HG02610 (cell line): ENCODE measurements around the gene ZFYVE21.

Source experiments
- ATAC-seq: cut with Tn5 transposase; IDR thresholded peaks from one replicate; pipeline ENCODE4 v1.9.1; 2021; ENCODE audit warnings: mild to moderate bottlenecking, moderate library complexity; ENCODE audit not compliant: unreplicated experiment

ZFYVE21 gene

DNA sequence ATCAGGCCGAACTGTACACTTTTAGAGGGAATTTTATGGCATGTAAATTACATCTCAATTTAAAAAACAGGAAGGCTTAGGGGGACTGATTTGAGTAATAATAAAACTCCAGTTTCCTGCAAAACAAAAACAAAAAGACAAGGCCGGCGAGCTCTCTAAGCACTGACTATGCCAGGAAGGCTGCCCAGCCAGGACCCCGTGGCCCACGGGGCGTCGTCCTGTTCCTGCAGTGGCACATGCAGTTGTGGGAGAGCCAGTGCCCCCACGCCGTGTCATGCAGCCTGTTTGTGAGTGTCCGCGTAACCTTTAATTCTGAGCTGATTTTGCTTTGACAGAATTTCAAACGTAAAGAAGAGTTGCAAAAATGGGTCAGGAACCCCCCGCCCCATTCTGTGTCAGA lies 10.9 kb upstream of the ZFYVE21 start:
- ATAC-seq: no peak

DNA sequence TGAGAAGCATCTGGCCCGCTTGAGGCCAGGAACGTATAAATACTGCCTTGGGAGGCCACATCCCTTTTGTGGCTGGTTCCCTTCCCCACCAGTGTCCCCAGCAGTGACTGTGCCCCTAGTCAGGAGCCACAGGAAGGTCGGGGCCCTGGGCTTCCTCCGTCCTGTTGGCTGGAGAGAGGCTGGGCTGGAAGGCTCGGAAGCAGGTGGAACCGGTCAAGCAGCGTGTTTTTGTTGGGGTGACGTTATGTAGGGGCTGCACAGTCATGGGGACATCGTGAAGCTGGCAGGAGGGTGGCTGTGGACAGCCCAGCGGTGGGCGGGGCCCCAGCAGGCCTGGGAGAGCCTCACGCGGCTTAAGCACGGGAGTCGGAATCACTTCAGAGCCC lies 10.5 kb upstream of the ZFYVE21 start:
- no peak for ATAC-seq

DNA sequence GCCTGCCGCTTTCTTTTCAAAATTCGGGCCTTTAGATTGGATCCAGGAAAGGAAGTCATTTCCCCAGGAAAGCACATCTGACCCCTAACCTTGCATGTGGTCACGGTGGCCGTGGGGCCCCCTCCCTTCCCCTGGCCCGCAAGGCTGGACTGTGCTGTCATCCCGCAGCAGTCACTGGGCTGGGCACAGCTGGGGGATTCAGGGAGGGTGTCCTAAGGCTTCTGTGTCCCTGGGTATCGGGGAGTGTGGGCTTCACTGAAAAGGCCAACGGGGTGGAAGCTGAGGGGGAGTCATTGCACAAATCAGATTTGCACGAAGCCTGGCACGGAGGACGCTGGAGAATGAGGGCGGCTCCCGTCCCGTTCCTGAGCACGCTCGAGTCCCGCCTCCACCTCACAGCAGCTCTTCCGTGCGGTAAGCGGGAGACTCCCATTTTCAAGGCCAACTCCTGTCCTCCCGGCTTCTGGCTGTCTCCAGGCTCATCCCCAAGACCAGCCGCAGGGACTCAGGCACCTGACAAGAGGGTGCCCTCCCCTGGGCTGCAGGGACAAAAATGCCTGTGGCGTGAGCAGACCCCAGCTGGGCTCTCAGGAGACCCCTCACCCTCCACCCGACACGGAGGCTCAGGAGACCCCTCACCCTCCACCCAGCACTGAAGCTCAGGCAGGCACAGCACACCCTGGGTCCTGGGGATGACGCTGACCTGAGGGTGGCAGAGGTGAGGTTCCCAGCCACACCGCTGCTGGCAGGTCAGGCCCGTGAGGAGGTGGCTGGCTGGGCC lies 9.9 kb upstream of the ZFYVE21 start:
- no peak for ATAC-seq

DNA sequence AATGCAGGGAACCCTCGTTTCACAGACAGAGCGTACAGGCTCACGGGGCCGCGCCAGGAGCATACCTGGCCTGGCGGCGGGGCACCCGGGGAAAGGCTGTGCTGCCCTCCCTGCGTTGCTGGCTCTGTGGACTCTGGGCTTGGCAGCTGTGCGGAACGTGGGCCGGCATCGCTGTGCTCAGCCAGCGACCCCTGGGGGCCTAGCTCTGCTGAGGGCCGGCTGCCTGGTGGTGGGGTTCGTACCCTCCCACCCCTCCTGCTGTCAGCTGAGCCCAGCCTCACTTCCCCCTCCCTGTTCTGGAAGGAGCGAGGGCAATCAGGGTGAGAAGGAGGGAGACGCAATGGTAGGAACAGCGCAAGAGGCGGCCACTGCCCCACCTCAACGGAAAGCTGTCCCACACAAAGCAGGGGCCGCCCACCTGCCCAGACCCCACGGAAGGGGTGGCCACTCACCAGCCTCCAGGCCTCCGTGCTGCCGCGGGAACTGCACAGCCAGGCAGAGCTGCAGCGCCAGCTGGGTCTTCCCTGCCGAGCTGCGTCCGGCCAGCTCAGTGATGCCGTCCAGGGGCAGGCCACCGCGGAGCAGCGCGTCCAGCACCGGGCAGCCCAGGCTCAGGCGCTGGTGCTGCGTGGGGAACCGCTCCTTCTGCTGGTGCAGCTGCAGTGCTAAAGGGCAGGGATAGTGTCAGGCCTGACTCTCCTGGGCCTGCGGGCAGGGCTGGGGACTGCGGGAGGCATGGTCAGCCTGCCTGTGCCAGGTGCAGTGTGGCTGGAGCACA lies 8.9 kb upstream of the ZFYVE21 start:
- no peak for ATAC-seq

DNA sequence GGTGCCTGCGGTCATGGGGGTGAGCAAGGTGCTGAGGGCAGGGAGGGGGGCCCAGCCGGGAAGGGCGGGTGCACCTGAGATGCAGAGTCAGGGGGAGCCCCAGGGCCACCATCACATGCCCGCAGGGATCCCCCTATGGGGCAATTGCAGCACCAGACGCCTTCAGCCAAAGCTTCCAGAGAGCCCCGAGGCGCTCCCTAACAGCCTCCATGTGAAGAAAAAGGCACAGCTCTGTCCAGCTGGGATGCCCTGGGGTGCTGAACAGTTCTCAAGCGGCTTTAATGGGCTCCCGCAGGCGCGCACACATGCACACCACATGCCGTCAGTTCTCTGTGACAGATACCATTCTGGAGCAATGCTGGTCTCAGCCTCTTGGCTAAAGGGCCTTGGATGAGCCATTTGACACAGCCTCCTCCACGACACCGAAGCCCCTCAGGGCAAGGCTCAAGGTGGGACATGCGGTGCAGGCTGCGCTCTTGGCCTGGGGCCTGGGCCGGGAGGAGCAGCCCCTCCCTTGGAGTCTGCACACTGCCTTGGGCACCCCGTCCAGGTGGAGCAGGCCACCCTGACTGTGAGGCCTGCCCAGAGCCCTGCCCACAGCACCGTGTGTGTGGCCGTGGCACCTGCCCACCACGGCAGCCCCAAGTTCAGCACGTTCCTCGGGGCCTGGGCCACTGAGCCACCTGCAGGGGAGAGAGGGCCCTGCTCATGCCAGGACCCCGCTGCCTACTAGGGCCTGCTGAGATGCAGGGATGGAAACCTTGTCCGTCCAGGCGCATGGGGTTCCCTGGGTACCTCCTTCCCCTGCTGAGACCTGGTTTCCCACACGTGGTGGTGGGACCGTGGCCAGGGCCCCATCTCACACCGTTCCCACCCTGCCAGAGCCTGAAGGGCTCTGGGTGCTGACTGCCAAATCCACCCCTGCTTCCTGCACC lies 8.0 kb upstream of the ZFYVE21 start:
- no peak for ATAC-seq

DNA sequence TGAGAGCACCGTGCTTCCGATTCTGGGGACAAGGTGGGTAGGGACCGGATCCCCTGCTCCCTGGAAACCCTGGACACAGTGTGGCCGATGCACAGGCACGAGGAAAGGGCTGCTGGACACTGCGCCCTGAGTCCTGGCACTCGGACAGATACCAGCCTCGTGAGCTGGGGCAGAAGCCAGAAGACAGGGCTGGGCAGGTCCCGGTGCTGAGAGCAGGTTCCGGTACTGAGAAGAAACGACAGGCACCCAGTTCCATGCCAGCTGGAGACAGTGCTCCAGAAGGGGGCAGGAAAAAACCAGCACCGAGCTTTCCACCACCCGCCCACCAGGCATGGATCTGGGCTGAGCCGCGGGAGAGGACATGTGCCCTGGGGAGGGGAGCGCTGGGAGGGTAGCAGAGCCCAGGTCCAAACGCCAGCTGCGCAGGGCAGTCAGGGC lies 6.8 kb upstream of the ZFYVE21 start:
- ATAC-seq: no peak

DNA sequence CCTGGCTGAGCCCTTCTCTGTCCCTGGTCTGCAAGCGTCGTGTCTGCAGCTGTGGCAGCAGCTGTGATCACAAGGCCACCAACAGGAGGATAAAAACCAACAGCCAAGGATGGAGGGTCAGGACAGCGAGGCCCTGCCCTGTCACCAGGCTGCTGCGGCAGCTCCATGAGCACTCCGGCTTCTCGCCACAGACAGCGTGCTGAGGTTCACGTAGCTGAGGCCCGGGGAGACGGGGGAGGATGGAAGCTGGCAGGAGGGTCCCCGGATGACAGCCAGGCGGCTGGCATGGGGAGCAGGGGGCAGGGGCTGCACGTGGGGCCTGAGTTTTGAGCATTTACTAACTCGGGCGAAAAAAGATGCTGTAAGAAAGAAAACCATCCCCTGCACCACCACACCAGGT lies 5.8 kb upstream of the ZFYVE21 start:
- no peak for ATAC-seq

DNA sequence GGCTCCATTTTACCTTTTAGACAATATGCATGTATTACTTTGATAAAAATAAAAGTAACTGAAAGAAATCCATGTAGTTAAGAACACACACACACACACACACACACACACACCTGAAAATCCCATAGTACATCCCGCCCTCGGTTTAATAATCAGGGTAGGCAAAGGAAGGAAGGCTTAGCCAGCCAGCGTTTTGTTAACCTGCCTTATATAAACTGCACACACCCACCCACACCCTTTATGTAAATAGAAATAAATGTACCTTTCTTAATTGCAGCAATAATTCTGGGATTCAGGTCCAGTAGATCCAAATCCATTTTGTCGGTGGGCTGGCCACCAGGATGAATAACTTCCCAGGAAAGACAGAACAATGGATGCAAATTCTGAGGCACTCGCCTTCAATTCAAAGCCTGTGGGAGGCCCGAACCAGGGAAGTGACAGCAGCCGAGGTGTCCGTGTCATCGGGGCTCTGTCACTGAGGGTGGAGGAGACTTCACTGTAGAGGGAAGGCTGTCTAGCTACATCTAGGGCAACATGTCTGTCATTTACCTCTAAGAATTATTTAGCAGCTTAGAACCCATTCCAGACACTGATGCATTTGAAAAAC lies 4.7 kb upstream of the ZFYVE21 start:
- no peak for ATAC-seq

DNA sequence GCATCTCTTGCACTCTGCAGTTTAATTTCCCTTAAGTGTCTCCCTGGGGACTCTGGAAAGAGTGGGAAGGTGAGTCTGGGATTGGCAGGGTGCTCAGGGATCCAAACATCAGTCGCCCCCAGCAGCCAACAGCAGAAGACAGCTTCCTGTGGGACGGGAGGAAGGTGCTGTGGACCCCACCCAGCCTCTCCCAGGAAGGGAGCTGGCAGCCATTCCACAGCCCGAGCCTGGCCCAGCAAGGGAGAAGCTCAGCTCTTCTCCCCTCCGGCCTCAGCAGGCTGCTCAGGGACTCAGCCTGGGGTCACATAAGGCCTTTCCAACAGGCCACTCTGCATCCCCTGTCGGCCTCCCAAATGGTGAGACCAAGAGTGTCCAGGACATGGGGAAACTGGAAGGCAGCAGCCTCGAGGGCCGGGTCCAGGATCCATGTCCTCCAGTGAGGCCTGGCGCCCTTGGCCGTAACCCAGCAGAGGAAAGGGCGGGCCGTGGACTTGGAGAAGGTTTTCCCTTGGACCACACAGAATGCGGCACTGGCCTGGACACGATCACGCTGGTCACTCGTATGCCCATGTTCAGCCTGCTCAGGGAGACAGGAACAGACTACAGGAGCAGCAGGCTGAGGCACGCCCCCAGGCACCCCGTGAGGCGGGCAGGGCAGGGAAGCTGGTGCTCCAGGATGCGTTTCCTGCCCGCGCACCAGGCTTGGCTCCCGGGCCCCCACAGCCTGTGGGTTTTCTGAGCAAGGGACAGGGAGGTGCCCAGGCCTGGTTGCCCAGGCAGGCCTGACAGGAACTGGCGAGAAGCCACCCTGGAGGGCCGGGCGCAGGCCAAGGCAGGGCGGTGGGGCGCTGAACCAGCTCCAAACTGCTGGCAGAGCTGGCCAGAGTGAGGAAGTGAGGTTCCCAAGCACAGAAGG lies 3.8 kb upstream of the ZFYVE21 start:
- no peak for ATAC-seq

DNA sequence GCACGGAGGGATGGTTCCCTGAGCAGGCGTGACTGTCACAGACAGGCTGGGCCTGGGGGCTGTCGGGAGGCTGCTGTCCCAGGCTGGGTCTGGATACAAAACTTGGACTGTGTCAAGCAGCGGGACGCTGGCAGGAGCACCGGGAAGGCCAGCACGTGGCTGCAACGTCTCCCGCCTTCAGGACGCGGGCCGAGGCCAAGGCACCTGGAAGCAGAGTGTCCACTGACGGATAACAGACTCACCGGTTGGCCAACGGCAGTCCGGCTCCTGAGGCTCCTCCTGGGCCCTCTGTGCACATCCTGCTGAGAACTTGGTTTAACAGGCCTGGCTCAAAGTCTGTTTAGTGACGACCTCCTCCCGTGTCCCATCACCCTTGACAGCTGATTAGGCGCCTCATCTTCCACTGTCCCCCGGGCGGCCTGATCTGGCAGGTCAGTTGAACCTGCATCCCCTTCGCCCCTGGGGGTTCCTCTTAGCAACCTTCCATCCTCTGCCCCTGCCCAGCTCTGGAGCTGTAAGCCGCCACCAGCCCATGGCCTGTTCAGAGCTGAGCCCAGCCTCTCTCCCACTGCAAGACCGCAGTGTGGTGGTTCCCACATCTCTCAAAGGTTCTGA lies 2.9 kb upstream of the ZFYVE21 start:
- ATAC-seq: no peak

DNA sequence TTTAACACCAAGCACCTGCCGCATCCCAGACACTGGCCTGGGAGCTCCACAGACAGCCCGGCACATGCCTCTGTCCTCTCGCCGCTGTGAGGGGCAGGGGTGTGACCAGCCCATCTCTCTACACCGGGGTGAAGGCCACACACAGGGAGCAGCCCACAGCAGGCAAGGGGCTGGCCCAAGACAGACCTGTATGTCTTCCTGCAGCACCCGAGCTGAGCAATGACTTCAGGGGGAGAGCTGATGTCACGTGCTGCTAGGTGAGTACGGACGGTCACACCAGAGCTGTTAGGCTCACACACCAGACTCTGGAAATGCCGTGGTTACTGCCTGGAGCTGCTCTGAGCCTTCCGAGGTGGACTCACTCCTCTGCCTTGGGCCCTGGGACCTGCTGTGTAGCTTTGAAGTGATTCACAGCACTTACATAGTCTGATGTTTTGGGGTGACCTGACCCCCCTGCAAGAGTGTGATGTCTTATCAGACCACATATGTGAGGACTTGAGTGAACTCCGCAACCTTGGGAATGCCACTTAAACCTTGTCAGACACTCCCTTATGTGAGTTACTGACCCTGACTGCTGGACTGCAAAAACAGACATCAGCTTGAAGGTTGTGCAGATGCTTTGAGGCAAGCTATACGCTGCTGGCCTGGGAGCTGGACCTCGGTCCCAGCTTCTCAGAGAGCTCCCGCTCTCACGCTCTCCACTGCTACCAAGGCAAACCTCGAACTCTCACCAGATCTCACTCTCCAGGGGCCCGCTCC lies 2.1 kb upstream of the ZFYVE21 start:
- no peak for ATAC-seq

DNA sequence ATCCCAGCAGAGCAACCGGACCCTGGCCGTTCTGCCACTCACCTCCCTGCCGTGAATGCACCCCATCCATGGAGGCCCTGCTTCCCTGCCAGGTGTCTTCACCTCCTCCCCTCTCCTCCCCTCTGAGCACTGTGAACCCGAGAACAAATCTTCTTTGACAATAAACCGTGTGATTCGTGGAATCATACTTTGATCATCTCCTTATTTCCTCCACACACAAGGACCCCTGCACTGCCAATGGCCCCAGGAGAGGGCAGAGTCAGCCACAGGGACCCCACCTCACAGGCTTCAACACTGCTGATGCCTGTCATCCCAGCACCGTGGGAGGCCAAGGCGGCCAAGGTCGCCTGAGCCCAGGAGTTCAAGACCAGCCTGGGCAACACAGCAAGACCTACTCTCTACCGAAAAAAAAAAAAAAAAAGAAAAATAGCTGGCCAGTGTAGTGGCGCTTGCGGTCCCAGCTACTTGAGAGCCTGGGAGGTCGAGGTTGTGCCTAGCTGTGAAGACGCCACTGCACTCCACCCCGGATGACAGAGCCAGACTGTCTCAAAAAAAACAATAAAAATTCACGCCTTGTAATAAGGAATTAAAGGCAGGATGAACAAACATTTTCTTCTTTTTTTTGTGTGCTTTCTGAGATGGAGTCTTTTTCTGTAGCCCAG lies 1.4 kb upstream of the ZFYVE21 start:
- no peak for ATAC-seq

DNA sequence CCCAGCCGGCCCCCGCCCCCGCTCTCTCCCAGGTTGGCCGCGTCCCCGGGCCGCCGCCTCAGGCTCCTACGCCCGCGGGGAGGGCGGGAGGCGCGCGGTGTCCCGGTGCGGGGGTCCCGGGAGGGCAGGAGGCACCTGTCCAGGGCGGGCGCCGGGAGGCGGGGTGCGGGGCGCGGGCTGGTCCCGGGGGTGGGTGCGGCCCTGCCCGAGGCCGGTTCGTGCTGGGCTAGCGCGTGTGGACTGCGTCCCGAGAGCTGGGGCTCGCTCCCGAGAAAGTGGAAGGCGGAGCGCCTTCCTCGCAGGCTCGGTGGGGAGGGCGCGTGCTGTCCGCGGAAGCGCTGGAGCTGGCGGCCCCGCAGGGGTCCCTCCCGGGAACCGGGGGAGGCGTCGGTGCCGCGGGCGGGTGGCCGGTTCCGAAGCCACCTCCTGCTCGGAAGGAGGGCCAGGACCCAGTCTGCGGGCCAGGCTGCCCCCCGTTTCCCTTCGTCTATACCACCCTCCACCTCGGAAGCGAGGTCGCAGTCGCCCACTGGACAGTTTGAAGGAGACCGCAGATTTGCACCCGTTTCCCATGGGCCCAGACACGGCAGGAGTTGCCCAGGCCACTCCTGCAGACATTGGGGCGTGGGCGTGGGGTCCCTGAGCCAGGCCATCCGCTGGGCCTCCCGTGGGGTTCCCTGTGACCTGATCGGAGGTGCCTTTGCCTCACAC lies 636 bp downstream of the ZFYVE21 start:
- no peak for ATAC-seq

DNA sequence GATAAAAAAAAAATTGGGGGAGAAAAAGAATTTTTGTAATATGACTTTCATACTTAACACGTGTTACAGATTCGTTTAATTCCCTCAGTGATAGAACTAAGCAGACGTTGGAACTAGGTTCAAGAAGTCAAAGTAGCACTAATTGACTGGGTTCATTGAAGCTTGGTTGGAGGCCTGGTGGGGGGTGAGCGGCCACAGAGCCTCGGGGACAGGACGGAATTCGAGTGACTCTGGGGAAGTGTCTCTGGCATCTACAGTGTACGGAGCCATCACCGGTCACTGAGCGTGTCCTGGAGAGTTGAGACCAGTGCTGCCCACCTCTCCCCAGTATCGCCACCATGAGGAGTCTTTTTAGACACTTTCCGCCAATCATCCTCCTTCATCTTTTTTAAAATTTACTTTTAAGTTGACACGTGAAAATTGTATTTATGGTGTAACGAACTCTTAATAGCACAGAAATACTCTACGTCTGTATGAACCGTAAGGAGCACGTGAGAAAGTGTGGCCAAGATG lies 1.3 kb downstream of the ZFYVE21 start:
- ATAC-seq: no peak

DNA sequence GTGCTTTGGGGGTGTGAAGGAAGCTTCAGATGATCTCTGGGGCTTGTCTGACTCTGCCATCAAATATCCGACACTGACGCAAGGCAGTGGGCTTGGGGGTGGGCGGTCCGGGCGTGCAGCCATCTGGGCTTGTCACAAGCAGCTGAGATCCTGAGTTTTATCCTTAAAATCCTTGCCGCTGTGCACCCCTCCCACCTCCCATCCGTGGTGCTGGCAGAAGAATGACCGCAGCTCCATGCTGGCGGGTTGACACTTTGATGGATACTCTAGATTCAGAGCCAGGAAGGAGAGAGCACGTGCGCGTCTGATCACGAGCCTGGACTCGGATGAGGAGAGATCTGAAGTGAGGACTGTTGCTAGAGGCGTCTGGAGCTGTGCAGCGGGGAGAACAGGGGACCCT lies 3.0 kb downstream of the ZFYVE21 start:
- no peak for ATAC-seq

DNA sequence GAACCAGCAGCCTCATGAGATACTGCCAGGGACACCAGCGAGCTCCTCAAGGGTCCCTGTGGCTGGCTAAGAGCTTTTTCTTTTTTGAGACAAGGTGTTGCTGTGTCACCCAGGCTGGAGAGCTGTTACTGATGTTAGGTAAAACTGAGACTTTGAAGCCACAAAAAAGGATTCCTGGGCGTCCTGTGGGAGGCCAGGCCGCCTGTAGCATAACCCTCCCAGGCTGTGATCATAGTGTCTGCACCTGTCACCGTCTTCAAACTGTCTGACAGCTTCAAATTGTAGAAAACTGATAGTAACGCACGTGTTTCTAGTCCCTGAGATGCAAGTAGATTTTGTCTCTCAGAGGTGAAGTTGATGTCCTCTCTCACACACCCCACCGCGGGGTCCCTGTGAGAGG lies 4.1 kb downstream of the ZFYVE21 start:
- ATAC-seq: no peak
